ENCODE data around the gene STING1.
"Not testable (repeated sequence)": the region's sequence is repeated elsewhere in the genome, so short reads cannot be mapped to it uniquely, and the experiment has no call there.

Gene STING1

GRCh38 chr5:139523635-139524445 is 41.3 kb upstream of the STING1 start:
- H3K27ac ChIP-seq (ENCODE audit: low read depth, low read length, severe bottlenecking), result no peak overlapping the region
- H3K36me3 ChIP-seq (ENCODE audit: control insufficient read depth, insufficient read depth, low read length), result no peaks in the 10 kb centered on the region
- H3K4me3 ChIP-seq (ENCODE audit: extremely low read depth, insufficient read depth, low read length, poor library complexity, severe bottlenecking), result no peak overlapping the region
- no peaks in the 10 kb centered on the region for H3K9me3 ChIP-seq (ENCODE audit: control insufficient read depth, low read length)
- H3K4me1 ChIP-seq (ENCODE audit: control insufficient read depth, insufficient read depth, low read length, poor library complexity, severe bottlenecking), result no peaks in the 10 kb centered on the region
- 48 to 50% methylated on average over 7 to 9 of the region's 10 CpGs for WGBS, 2 experiments (ENCODE audit: insufficient coverage in 2 of 2)

GRCh38 chr5:139517683-139518564 is 35.4 kb upstream of the STING1 start:
- H3K36me3 ChIP-seq (ENCODE audit: control insufficient read depth, insufficient read depth, low read length), result no peaks in the 10 kb centered on the region
- peak overlapping the region; percentile 40 for H3K4me3 ChIP-seq (ENCODE audit: extremely low read depth, insufficient read depth, low read length, poor library complexity, severe bottlenecking)
- peak overlapping the region; percentile 87 for H3K27ac ChIP-seq (ENCODE audit: low read depth, low read length, severe bottlenecking)
- H3K4me1 ChIP-seq (ENCODE audit: control insufficient read depth, insufficient read depth, low read length, poor library complexity, severe bottlenecking), result no peaks in the 10 kb centered on the region
- no peaks in the 10 kb centered on the region for H3K9me3 ChIP-seq (ENCODE audit: control insufficient read depth, low read length)
- WGBS, 2 experiments (ENCODE audit: insufficient coverage in 2 of 2), result 18 to 20% methylated on average over 52 to 55 of the region's 56 CpGs

DNA sequence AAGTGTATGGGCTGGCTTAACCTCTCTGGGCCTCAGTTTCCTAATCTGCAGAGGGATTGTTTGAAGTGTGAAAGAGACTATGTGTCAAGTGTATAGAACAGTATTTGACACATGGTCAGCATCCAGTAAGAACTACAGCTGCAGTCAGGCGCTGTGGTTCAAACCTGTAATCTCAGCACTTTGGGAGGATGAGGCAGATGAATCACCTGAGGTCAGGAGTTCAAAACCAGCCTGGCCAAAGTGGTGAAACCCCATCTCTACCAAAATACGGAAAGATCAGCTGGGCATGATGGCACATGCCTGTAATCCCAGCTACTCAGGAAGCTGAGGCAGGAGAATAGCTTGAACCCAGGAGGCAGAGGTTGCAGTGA is 31.9 kb upstream of the STING1 start:
- Histone ChIP-seq H3K9me3 (ENCODE audit: control insufficient read depth, low read length) (no peaks in the 10 kb centered on the region), H3K36me3 (ENCODE audit: control insufficient read depth, insufficient read depth, low read length) (no peaks in the 10 kb centered on the region), H3K4me1 (ENCODE audit: control insufficient read depth, insufficient read depth, low read length, poor library complexity, severe bottlenecking) (no peaks in the 10 kb centered on the region), H3K4me3 (ENCODE audit: extremely low read depth, insufficient read depth, low read length, poor library complexity, severe bottlenecking) (no peak overlapping the region), H3K27ac (ENCODE audit: low read depth, low read length, severe bottlenecking) (no peak overlapping the region)
- 94 to 100% methylated on average over 2 of the region's 2 CpGs for WGBS, 2 experiments (ENCODE audit: insufficient coverage in 2 of 2)

DNA sequence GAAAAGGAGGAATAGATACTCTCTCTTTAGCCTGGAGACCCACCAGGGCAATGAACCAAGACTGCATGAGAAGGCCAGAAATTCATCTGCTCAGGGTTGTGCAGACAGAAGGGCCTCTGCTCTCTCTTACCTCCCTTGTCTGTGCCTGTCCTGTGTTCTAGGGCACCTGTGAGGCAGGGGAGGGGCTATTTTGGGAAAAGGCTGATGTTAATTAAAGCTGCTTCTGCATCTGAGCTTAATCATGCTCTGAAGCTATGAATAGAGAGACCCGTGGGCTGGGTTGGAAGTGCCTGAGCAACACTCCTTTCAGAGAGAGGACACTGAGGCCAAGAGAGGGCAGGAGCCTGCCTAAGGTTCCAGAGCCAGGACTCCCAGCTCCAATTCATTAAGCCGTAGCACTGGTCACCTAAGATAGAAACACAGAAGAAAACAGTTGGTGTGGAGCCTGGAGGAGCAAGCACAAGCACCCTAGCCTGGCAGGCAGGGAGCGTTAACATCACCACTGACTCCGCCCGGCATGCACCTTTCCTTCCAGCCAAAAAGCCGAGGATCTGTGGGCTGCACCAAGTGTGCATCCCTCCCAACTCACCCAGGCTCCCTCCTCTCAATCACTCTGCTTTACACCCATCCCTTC is 31.4 kb upstream of the STING1 start:
- 91 to 94% methylated on average over 5 of the region's 6 CpGs for whole genome bisulfite sequencing, 2 experiments (ENCODE audit: insufficient coverage in 2 of 2)
- Histone ChIP-seq H3K36me3 (ENCODE audit: control insufficient read depth, insufficient read depth, low read length) (no peaks in the 10 kb centered on the region), H3K4me3 (ENCODE audit: extremely low read depth, insufficient read depth, low read length, poor library complexity, severe bottlenecking) (no peak overlapping the region), H3K9me3 (ENCODE audit: control insufficient read depth, low read length) (no peaks in the 10 kb centered on the region), H3K4me1 (ENCODE audit: control insufficient read depth, insufficient read depth, low read length, poor library complexity, severe bottlenecking) (no peaks in the 10 kb centered on the region), H3K27ac (ENCODE audit: low read depth, low read length, severe bottlenecking) (no peak overlapping the region)

DNA sequence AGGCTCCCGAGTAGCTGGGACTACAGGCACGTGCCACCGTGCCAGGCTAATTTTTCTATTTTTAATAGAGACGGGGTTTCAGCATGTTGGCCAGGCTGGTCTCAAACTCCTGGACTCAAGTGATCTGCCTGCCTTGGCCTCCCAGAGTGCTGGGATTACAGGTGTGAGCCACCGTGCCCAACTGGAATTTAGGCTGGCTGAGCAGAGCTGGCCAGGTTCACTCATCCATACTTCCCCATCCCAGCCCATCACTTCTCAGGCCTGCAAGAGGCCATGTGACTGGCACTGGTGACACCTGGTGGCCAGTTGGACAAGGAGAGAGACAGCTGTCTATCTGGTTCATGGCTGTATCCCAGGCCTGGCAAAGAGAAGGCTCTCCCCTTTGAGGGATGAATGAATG is 30.9 kb upstream of the STING1 start:
- not testable (repeated sequence) for H3K36me3 ChIP-seq (ENCODE audit: control insufficient read depth, insufficient read depth, low read length); H3K4me3 ChIP-seq (ENCODE audit: extremely low read depth, insufficient read depth, low read length, poor library complexity, severe bottlenecking); H3K4me1 ChIP-seq (ENCODE audit: control insufficient read depth, insufficient read depth, low read length, poor library complexity, severe bottlenecking); H3K27ac ChIP-seq (ENCODE audit: low read depth, low read length, severe bottlenecking); H3K9me3 ChIP-seq (ENCODE audit: control insufficient read depth, low read length)
- 75 to 84% methylated on average over 5 of the region's 5 CpGs for WGBS, 2 experiments (ENCODE audit: insufficient coverage in 2 of 2)

DNA sequence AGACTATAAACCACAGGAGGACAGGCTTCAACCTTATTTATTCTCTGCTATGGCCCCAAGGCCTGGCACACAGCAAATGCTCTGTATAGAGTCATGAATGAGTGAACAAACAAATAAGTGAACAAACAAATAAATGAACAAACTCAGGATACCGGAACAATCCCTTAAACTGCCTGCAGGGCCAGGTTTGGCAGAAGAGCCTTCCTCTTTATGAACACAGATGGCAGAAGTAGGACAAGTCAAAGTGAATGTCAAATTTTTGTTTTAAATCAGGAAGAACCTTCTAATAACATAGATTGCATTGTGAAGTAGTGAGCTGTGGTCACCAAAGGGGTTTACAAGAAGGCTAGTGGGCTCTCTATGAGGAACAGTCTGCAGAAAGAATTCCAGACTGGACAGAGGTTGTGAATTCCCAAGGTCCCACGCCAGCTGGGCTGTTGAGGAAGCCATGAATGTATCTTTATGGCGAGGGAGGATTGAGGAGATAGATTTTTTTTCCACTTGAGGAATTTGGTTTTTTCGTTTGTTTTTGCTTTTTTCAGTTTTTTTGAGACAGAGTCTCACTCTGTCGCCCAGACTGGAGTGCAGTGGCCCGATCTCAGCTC is 30.3 kb upstream of the STING1 start:
- Histone ChIP-seq H3K27ac (ENCODE audit: low read depth, low read length, severe bottlenecking) (no peak overlapping the region), H3K36me3 (ENCODE audit: control insufficient read depth, insufficient read depth, low read length) (no peaks in the 10 kb centered on the region)
- WGBS, 2 experiments (ENCODE audit: insufficient coverage in 2 of 2), result 84 to 97% methylated on average over 5 to 6 of the region's 6 CpGs

DNA sequence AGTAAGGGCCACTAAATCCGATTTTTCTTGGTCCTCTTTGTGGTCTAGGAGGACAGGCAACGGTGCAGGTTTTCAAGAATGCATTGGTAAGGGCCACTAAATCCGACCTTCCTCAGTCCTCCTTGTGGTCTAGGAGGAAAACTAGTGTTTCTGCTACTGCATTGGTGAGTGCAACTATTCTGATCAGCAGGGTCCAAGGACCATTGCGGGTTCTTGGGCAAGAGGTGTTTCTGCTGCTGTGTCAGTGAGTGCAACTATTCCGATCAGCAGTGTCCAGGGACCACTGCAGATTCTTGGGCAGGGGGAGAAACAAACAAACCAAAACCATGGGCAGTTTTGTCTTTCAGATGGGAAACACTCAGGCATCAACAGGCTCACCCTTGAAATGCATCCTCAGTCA is 22.2 kb upstream of the STING1 start:
- H3K9me3 ChIP-seq (ENCODE audit: control insufficient read depth, low read length); H3K4me3 ChIP-seq (ENCODE audit: extremely low read depth, insufficient read depth, low read length, poor library complexity, severe bottlenecking); H3K4me1 ChIP-seq (ENCODE audit: control insufficient read depth, insufficient read depth, low read length, poor library complexity, severe bottlenecking); H3K27ac ChIP-seq (ENCODE audit: low read depth, low read length, severe bottlenecking); H3K36me3 ChIP-seq (ENCODE audit: control insufficient read depth, insufficient read depth, low read length): not testable (repeated sequence)
- WGBS, 2 experiments (ENCODE audit: insufficient coverage in 2 of 2), result 80 to 83% methylated on average over 5 of the region's 5 CpGs

More for the DNA sequence above, 30.3 kb upstream of the STING1 start:
- no peaks in the 10 kb centered on the region for H3K9me3 ChIP-seq (ENCODE audit: control insufficient read depth, low read length)
- no peaks in the 10 kb centered on the region for H3K4me1 ChIP-seq (ENCODE audit: control insufficient read depth, insufficient read depth, low read length, poor library complexity, severe bottlenecking)
- no peak overlapping the region for H3K4me3 ChIP-seq (ENCODE audit: extremely low read depth, insufficient read depth, low read length, poor library complexity, severe bottlenecking)

GRCh38 chr5:139503879-139504278 is 21.3 kb upstream of the STING1 start:
- H3K36me3 ChIP-seq (ENCODE audit: control insufficient read depth, insufficient read depth, low read length); H3K4me1 ChIP-seq (ENCODE audit: control insufficient read depth, insufficient read depth, low read length, poor library complexity, severe bottlenecking); H3K27ac ChIP-seq (ENCODE audit: low read depth, low read length, severe bottlenecking); H3K9me3 ChIP-seq (ENCODE audit: control insufficient read depth, low read length); H3K4me3 ChIP-seq (ENCODE audit: extremely low read depth, insufficient read depth, low read length, poor library complexity, severe bottlenecking): not testable (repeated sequence)
- 75 to 76% methylated on average over 15 of the region's 15 CpGs for WGBS, 2 experiments (ENCODE audit: insufficient coverage in 2 of 2)

- not testable (repeated sequence) for H3K9me3 ChIP-seq (ENCODE audit: control insufficient read depth, low read length); H3K36me3 ChIP-seq (ENCODE audit: control insufficient read depth, insufficient read depth, low read length); H3K27ac ChIP-seq (ENCODE audit: low read depth, low read length, severe bottlenecking); H3K4me3 ChIP-seq (ENCODE audit: extremely low read depth, insufficient read depth, low read length, poor library complexity, severe bottlenecking); H3K4me1 ChIP-seq (ENCODE audit: control insufficient read depth, insufficient read depth, low read length, poor library complexity, severe bottlenecking)
- 92 to 96% methylated on average over 13 to 14 of the region's 15 CpGs for WGBS, 2 experiments (ENCODE audit: insufficient coverage in 2 of 2)
Measured at GRCh38 chr5:139503036-139503817, 20.7 kb upstream of the STING1 start.

DNA sequence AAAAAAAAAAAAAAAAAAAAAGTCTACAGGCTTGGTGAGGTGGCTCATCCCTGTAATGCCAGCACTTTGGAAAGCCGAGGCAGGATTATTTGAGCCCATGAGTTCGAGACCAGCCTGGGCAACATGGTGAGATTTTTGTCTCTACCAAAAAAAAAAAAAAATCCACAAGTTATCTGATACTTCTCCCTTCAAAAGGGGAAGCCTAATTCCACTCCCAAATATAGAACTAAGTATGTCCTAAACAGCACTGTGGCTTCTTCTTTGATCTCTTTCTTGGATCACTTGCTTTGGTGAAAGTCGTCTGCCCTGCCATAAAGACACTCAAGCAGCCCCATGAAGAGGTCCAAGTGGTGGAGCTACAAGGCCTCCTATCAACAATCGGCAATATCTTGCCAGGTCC is 18.8 kb upstream of the STING1 start:
- Histone ChIP-seq H3K4me3 (ENCODE audit: extremely low read depth, insufficient read depth, low read length, poor library complexity, severe bottlenecking) (no peak overlapping the region), H3K4me1 (ENCODE audit: control insufficient read depth, insufficient read depth, low read length, poor library complexity, severe bottlenecking) (no peaks in the 10 kb centered on the region), H3K27ac (ENCODE audit: low read depth, low read length, severe bottlenecking) (no peak overlapping the region), H3K36me3 (ENCODE audit: control insufficient read depth, insufficient read depth, low read length) (no peaks in the 10 kb centered on the region), H3K9me3 (ENCODE audit: control insufficient read depth, low read length) (no peaks in the 10 kb centered on the region)
- WGBS, 2 experiments (ENCODE audit: insufficient coverage in 2 of 2), result 83 to 95% methylated on average over 3 to 4 of the region's 4 CpGs
